ENCODE results near the gene ABCF1.
"Not testable (repeated sequence)": the region's sequence is repeated elsewhere in the genome, so short reads cannot be mapped to it uniquely, and the experiment has no call there.

Gene ABCF1

GRCh38 chr6:30571075-30571761, at the start of gene ABCF1:
Gene ABCF1 (plus strand): TSS chr6:30571442. CDS start chr6:30571488, 46 bp downstream.
- peak; percentile 90 to 91 for DNase-seq (ENCODE audit: low read depth in 2 of 2)

- not testable (repeated sequence) for DNase-seq (ENCODE audit: low read depth in 2 of 2)
Measured at GRCh38 chr6:30521952-30522351, 49.3 kb upstream of the ABCF1 start.

DNA sequence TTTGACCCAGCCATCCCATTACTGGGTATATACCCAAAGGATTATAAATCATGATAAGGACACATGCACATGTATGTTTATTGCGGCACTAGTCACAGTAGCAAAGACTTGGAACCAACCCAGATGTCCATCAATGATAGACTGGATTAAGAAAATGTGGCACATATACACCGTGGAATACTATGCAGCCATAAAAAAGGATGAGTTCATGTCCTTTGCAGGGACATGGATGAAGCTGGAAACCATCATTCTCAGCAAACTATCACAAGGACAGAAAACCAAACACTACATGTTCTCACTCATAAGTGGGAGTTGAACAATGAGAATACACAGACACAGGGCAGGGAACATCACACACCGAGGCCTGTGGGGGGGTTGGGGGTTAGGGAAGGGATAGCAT, 44.8 kb upstream of the ABCF1 start:
- not testable (repeated sequence) for DNase-seq (ENCODE audit: low read depth in 2 of 2)

- DNase-seq (ENCODE audit: low read depth in 2 of 2): not testable (repeated sequence)
Measured at GRCh38 chr6:30529349-30529875, 41.8 kb upstream of the ABCF1 start.

DNA sequence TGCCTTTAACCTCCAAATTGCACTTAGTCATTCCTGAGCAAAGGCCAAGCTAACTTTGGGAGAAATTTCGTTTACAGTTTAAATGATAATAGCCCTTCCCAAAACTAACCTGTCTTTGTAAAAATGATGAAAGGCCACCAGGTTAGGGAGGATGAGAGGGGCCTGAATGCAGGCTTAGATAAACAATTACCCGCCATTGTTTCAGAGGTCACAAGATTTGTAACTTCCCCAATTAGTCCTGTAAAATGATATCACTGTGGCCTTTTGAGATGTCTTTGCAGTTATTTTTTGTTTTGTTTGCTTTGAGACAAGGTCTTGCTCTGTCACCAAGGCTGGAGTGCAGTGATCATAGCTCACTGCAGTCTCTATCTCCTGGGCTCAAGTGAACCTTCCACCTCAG, 41.2 kb upstream of the ABCF1 start:
- no peak for DNase-seq (ENCODE audit: low read depth in 2 of 2)

GRCh38 chr6:30533460-30534294, 37.6 kb upstream of the ABCF1 start:
- no peak for DNase-seq (ENCODE audit: low read depth in 2 of 2)

DNA sequence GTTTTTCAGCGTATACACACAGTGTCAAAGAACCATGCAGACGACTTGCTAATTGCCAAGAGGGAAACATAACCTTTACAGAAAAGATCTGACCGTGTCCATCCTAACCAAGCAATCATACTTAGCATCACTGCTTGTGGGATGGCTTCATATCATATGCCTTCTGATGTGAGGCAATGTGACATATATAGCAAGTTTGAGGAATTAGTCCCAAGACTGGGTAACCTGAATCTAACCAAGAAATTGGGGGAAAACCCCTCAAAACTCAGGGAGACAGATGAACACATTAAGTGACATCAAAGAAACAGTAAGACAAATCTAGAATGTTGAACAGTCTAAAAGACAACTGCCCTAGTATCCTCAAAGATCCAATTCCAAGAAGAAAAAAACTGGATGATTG, 33.3 kb upstream of the ABCF1 start:
- no peak for DNase-seq (ENCODE audit: low read depth in 2 of 2)

DNA sequence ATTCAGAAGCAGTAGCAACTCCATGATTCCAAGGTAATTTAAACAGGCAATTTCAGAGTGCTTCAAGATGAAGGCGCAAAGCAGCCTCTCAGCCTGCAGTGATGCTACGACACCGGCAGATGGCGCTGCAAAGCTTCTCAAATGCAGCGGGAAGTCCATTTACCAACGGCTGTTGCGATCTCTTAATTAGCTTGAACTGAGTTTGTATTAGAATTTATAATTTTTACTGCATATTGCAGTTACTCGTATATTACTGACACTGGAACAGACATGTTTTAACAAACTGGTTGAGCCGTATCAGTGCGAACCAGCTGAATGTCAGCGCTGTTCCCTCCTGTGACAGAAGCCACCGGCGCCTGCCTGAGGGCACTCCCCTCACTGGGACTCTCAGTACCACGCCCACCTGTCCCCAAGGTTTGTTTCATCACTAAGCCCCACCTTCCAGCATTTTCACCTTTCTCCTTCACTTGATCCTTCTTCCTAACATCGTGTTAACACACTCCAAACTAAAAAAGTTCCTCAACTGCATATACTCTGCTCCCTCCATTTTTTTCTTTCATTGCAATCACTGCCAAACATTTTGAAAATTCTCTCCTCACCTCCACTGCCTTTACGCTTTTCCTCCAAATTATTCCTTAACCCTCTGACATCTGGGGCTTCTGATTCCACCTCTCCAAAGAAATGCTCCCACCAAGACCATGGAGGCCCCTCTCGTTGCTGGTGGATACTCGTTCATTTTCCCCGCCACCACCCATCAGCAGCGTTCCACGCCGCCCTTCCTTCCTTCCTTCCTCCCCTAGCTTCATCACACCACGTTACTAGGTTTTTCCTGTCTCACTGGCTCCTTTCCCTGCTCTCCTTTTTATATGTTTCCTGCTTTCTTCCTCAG, 29.5 kb upstream of the ABCF1 start:
- DNase-seq (ENCODE audit: low read depth in 2 of 2): peak in 1 of 2 experiments; percentile 19

DNA sequence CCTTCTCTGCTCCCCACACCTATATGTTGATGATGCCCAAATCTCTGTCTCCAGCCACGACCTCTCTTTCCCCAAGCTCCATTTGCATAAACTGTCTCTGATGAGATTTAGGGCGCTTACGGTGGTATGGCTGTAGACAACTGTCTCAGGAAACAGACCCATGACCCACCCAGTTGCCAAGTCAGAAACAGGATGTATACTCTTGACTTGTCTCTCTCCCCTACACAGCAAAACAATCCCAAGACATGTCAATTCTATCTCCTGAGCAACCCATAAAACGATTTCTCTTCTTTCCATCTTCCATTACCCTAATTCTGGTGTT, 28.9 kb upstream of the ABCF1 start:
- DNase-seq (ENCODE audit: low read depth in 2 of 2): no peak

- DNase-seq (ENCODE audit: low read depth in 2 of 2): no peak
Measured at GRCh38 chr6:30542915-30543314, 28.3 kb upstream of the ABCF1 start.

DNA sequence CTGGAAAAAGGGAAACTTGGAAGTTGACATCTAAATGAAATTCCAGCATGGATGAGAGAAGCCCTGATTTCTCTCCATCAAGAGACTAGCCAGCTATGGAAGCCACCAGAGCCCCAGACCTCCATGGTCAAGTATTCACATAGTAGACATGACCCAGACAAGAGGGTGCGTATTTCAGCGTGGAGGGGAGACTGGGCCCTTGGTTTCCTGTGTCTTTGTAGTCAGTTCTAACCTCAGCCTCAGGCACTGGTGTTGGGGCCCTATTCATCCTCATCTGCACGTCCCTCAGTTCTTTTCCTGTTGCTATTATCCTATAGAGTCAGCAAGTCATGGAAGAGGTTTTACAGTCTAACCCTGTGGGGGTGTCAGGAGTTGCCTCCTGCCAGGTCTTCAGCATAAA, 27.4 kb upstream of the ABCF1 start:
- no peak for DNase-seq (ENCODE audit: low read depth in 2 of 2)

DNA sequence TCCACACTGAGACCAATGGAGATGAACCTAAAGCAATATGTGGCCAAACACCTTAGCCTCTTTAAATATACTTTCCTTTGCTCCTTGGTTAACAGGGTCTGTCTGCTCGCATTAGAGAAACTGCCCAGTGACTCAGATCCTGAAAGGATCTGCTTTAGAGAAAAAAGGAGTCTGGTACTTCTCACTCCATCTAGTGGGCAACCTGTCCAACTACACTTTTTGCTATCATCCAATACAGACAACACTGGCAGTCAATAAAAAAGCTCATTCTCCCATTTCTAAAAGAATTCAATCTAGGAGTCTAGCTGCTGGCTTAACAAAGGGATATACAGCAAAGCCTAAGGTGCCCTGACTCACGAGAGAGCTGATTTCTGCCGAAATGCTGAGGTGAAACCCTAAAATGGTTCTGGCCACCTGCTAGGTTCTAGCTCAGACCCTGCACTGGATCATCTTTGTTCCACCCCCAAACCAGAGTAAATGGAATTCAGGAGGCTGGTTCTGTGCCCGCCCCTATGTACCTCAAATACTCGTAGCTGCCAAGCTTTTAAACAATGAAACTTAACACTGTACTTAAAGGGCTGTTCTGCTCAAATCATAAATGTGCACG, 26.5 kb upstream of the ABCF1 start:
- peak in 1 of 2 experiments; percentile 32 for DNase-seq (ENCODE audit: low read depth in 2 of 2)

GRCh38 chr6:30547454-30547853, 23.8 kb upstream of the ABCF1 start:
- DNase-seq (ENCODE audit: low read depth in 2 of 2): no peak

DNA sequence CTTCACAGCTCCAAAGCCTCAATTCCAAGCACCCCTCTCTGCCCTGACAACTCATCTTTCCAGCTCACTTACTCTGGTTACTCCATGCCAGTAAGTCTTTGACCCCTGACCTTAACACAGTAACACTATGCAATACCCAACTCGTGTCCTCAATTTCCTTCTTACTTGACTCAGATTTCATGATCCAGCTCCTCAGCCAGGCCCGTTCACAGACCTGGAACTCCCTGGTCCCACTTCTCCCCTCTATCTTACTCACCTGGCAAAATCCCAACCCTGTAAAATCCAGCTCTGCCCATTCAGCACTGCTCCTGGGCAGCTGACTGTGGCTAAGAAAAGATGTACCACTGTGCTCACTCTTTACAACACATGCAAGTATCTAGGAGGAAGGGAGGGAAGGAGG, 22.9 kb upstream of the ABCF1 start:
- DNase-seq (ENCODE audit: low read depth in 2 of 2): no peak

DNA sequence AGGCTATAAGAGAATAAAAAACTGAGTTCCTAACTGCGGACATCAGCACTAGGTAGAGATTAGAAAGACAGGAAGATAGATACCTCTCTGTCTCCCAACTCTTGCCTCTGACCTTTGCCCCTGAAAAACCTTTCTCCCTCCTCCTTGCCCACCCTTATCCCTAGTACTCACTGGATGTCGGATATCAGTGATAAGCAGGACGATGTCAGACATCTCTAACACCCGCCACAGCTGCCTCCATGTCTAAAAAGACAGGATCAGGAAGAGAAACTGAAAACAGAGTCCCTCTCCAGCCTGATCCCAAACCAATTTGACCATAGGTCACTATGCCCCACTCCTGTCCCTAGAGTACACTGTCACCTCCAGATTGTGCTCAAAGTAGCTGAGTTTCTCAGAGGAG, 16.8 kb upstream of the ABCF1 start:
- no peak for DNase-seq (ENCODE audit: low read depth in 2 of 2)

DNA sequence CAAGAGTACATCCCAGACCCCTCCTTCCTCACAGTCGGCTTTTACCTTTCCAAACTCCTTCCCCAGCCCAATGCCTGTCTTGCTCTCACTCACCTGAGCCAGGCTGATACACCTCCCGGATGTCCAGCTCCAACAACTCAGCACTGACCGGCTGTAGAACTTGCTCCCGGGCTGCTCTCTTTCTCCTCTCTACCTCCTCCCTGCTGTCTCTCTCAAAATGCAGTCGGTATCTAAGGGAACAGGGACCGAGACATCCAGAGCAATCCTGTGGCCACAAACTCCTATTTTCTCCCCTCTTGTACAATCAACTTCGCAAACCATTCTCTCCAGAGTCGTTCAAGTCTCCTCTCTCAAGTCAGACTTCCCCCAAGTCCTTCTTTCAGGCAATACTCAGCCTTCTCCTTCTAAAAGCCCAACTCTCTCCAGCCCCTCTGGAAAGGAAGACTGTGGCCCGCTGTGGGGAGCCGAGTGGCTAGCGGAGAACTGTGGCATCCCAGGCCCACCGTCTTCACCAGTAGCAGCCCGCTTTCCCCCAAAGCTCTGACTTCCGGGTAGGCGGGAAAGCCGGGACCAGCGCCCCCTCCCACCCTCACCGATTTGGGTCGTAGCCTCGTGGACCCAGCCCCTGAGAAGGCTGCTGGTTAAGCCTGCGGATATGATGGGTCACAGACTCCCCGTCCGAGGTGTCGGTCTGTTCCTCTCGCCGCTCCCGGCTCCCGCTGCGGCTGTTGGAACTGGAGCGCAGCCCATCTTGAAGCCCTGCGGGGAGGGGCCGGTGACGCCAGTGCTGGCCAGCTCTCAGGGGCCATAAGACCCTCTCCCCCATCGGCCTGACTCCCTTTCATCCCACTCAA, 16.1 kb upstream of the ABCF1 start:
- DNase-seq (ENCODE audit: low read depth in 2 of 2): no peak

- no peak for DNase-seq (ENCODE audit: low read depth in 2 of 2)
Measured at GRCh38 chr6:30555816-30556065, 15.5 kb upstream of the ABCF1 start.

DNA sequence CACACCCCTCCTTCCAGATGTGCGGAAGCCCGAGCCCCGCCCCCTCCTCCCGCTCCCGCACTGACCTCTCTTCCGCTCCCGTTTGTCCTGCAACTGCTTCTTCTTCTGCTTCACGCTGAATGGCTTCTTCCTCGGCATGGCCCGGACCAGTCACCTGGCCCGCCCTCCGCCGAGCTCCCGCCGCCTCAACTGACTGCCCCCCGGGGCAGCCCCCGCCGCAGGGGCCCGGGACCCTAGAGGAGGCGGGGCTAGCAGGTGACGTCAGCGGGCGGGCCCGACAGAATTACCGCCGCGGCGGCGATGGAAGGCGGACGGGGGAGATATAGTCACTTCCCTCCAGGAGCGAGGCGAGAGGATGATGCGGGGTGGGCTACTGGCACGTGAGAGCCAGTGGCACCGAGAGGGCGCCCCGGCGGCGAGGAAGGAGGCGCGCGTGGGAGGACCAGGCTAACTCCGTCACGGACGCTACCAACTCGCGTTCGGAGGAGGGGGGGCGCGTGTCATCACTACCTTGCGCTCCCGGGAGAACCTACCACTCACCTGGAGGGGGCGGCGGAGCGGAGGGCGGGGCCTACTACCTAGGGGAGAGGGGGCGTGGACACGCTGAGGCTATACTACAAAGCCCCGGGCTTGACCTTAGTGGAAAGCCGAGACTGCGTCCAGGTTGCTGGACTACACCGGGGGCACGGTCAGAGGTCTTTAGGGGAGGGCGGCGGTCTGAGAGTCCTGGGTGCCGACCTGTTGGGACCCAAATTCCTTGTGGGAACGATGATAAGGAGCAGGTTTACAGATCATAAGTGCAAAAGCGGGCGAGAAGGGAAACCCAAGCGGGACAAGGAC, 15.0 kb upstream of the ABCF1 start, which contains the start of gene GNL1:
GNL1 (minus strand) TSS at position 424 of the 840 bp plus-strand sequence; CDS start at position 138, 286 bp downstream.
- peak; percentile 55 to 65 for DNase-seq (ENCODE audit: low read depth in 2 of 2)

DNA sequence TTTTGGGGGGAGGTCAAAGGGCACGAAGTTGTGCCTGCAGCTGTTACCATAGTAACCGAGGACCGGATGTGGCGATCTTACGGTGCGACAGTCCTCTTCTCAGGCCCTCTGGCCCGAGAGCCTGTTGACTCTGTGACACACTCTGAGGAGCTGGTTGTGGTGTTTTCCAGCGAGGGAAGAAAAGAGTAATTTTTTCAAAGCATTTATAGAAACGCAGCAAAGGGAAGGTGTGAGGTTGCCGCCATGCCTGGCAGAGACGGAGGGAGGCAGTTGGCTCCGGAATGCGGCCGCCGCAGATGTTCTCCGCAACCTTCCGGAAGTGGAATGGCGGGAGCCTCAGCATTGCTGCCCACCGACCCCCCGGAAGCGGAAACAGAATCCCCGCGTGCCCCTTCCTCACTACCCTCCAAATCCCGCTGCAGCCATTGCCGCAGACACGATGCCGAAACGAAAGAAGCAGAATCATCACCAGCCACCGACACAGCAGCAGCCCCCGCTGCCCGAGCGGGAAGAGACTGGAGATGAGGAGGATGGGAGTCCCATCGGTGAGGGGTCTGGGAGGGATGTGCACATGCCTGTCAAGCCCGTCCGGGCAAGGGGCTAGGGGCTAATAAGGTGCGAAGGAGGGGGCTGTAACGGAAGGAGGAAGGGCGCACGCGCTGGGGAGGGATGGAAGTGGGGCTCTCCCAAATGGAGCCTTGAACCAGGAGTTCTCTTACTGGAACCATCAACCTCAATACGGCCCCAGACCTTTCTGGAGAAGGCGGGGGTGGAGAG, 14.1 kb upstream of the ABCF1 start, which contains the start of gene PRR3:
PRR3 (plus strand) TSS at position 390 of the 777 bp plus-strand sequence; CDS start at position 440, 50 bp downstream.
- DNase-seq (ENCODE audit: low read depth in 2 of 2): peak; percentile 63 to 65
